Right ventricle myocardium inferior (tissue), 1 donor: ENCODE measurements around the gene ENTREP1. TPM values are rescaled to one million over a fixed set of nuclear protein-coding genes. Genes with fewer than 3 reads are reported as not detected.
"Not testable (repeated sequence)": the region's sequence is repeated elsewhere in the genome, so short reads cannot be mapped to it uniquely, and the experiment has no call there.

ENCODE experiments used
- ATAC-seq: fragments of 200-7000 bp; cut with Tn5 transposase; one replicate; pipeline ENCODE4 v1.9.1; 2020; ENCODE audit warnings: mild to moderate bottlenecking, moderate library complexity
- DNase-seq: peaks from one replicate; pipeline ENCODE4 v3.0.0; 2021; ENCODE audit errors: missing footprints
- intact Hi-C: fragments of 100-400 bp; cut with DNase I; formaldehyde crosslinking; loops from one replicate; pipeline ENCODE4 v1.11.0; 2022
- total RNA-seq: library from RNA; stranded (reverse); fragmentation: NEBNext Ultra II Directional; extraction: Animal tissue kit (Norgen Biotek cat#: 25700); gene quantifications from one replicate; pipeline ENCODE4 v1.2.1, GENCODE V29; 2021
- donor health status: DM: no; HTN: yes; CAD: no; lungs with severe emphysema.

ENTREP1 gene
- total RNA-seq, 1 donor from 2014 or later, result 20.0 TPM

DNA sequence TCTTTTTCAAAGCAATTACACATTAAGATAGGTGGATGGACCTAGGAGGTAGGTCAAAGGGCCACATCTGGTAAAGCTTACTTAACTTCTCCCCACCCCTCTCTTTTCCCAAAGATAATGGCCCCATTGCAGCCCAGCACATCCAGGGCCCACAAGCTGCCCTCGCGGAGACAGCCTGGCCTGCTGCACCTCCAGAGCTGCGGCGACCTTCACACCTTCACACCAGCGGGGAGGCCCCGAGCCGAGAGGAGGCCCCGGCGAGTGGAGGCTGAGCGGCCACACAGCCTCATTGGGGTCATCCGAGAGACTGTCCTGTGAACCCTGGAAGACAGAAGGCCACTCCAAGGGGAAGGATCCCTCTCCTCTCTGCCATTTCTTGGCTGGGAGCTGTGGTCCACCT, 66.5 kb downstream of the ENTREP1 start:
- DNase-seq, result no peak
- intact Hi-C loops, result loop anchor here (5.0 kb wide), 1 partner anchor 174 kb away; no protein-coding TSS in a partner anchor
- no peak for ATAC-seq

DNA sequence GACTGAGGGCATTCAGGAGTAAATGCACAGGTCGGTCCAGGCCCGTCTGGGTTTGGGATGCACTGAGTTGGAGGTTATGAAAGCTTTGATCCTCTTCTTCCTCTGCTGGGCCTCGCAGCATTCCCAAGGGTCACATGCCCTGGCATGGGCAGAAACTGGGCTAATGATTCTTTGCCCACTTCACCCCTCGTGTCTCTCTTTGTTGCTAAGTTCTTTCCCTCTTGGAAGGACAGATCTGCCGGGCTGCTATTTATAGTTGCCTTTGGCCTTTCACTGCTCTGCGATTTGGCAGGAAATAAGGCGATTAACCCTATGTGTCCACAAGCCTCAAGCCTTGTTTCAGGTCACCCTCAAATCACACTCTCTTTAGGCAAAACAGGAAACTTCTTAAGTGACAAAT, 66.9 kb downstream of the ENTREP1 start:
- DNase-seq (no peak), ATAC-seq (peak; percentile 88)
- intact Hi-C loops, result loop anchor here (5.0 kb wide), 1 partner anchor 175 kb away; no protein-coding TSS in a partner anchor

DNA sequence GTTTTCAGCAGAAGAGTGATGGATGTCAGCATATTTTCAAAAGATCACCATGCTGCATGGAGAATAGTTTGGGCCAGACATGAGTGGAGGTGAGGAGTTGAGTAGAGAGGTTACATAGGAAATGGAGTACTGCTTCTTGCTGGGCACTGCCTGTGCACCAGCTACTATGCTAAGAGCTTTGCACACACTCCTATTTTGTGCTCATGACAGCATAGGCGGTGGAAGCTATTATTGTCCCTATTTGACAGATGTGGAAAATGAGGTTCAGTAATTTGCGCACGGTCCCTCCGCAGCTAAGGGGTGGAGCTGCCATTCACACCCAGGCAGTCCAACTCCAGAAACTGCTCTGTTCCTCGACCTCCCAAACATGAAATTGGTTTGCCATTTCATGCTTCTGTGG, 67.8 kb downstream of the ENTREP1 start:
- intact Hi-C loops, result loop anchor here (5.0 kb wide), 1 partner anchor 176 kb away; no protein-coding TSS in a partner anchor
- DNase-seq, result no peak
- ATAC-seq, result no peak

DNA sequence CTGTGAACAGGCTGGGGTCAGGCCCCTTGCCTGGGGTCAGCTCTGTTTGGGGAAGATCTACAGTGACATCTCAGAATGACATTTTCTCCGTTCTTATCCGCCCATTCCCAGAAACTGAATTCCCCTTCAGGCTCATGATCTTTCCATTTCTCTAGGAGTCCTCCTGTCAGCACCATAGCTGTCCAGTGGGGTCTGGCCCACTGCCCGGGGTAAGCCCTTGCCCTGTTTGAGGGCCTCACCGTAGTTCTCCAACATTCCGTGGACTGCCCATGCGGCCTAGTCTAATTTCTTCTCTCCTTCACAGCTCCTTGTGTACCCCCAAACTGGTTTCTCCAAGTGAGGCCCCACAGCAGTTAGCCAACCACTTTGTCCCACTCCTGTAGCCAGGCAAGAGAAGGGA, 68.4 kb downstream of the ENTREP1 start:
- ATAC-seq (no peak), DNase-seq (no peak)
- intact Hi-C loops, result loop anchor here (5.0 kb wide), 1 partner anchor 176 kb away; no protein-coding TSS in a partner anchor

DNA sequence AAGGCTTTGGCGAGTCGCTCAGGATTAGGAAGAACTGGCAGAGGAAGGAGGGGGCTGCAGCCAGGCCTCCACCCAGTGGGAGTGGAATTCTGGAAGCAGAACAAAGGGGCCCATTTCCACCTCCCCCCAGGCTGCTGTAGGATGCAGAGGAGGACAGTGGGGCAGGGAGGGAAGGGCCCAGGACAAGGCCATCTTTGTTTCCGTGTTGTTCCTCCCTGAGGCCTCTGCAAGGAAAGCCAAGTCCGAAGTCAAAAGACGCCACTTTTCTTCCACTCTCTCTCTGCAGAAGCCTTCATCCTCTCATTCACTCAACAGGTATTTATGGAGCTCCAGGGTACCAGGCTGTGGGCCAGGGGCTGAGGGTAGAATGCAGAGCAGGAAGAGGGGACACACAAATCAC, 70.7 kb downstream of the ENTREP1 start:
- no peak for DNase-seq
- no peak for ATAC-seq
- intact Hi-C loops, result no loop called here

DNA sequence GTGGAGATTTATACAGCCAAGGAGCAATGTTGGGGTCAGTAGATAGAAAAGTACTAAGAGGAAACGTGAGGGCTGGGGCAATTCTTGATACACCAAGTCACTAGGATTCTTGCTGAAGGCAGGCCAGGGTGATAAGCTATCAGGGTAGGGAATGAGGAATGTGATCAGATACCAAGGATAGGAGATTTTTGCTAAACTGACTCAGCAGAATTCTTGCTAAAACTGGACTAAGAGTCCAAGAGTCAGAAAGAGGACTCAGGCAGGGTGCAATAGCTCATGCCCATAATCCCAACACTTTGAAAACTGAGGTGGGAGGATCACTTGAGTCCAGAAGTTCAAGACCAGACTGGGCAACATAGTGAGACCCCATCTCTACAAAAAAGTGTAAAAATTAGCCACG, 71.7 kb downstream of the ENTREP1 start:
- intact Hi-C loops, result no loop called here
- DNase-seq (no peak), ATAC-seq (no peak)

DNA sequence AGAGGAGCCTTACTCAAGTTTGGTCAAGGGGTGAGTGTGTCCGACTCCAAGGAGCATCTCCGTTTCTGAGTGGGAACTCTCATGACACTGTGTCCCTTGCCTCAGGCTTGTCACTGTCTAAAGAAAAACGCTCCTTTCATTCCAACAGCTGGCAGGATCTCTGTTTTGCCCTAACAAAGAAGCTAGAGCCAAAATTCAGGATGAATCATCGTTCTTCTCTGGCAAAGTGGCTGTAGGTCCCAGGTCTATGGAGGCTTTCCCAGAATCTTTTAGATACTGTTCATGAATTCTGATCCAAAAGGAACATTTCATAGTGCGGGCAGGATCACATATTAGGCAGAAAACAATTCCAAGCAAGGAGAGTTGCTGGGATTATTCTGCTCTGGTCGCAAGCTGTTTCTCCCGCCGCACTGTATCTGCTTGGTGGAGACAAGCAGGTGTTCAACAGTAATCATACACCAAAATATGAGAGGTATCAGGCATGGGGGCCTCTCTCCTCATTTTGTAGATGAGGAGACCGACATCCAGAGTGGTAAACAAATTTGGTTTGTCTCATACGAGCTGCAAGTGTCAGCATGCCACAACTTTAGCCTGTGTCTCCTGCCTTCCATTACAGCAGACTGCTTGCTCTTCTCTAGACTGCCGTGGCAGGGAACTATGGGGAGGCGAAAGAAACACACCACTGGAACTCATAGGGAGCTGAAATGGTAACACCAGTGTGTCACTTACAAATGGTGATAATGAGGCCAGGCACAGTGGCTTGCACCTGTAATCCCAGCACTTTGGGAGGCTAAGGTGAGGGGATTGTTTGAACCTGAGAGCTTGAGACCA, 72.6 kb downstream of the ENTREP1 start:
- ATAC-seq (peak; percentile 56), DNase-seq (no peak)
- intact Hi-C loops, result no loop called here

DNA sequence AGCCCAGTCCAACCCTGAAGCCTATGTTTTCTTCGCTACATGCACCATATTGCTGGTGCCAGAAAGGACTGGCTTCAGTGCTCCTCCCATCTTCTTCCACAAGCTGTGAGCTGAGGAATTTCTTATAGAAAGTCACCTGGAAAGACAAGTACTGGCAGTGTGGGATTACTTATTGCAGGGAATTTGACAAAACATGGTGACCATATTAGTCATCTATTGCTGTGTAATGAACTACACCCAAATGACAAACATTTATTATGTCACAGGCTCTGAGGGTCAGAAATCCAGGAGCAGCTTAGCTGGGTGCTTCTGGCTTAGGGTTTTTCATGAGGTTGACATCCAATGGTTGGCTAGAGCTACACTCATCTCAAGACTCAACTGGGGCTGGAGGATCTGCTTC, 75.5 kb downstream of the ENTREP1 start:
- no peak for DNase-seq
- intact Hi-C loops, result no loop called here
- ATAC-seq, result no peak

DNA sequence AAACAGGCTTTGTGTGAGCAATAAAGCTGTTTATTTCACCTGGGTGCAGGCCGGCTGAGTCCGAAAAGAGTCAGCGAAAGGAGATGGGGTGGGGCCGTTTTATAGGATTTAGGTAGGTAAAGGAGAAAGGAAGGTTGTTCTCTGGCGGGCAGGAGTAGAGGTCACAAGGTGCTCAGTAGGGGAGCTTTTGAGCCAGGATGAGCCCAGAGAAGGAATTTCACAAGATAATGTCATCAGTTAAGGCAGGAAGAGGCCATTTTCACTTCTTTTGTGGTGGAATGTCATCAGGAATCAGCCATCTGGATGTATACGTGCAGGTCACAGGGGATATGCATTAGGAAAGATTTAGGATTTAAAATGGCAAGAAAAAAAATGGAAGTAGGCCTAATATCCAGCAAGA, 84.9 kb downstream of the ENTREP1 start:
- ATAC-seq, DNase-seq, intact Hi-C loops: not testable (repeated sequence)

DNA sequence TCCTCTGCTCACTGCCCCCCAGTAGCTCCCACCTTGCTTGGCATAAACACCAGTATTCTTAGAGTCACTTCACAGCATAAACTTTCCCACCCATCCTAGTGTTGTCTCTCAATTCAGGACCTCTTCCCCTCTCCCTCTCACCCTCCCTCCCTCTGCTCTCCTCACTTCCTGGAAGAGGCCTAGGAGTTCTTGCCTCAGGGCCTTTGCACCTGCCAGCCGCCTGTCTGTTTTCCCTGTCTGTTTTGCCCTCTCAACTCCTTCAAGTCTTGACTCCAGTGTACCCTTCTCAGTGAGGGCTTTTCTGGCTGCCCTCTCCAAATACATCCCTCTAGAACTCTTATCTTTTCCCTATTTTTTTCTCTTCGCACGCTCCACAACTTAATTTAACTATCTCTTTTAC, 86.2 kb downstream of the ENTREP1 start:
- ATAC-seq, result no peak
- intact Hi-C loops, result no loop called here
- DNase-seq, result no peak

DNA sequence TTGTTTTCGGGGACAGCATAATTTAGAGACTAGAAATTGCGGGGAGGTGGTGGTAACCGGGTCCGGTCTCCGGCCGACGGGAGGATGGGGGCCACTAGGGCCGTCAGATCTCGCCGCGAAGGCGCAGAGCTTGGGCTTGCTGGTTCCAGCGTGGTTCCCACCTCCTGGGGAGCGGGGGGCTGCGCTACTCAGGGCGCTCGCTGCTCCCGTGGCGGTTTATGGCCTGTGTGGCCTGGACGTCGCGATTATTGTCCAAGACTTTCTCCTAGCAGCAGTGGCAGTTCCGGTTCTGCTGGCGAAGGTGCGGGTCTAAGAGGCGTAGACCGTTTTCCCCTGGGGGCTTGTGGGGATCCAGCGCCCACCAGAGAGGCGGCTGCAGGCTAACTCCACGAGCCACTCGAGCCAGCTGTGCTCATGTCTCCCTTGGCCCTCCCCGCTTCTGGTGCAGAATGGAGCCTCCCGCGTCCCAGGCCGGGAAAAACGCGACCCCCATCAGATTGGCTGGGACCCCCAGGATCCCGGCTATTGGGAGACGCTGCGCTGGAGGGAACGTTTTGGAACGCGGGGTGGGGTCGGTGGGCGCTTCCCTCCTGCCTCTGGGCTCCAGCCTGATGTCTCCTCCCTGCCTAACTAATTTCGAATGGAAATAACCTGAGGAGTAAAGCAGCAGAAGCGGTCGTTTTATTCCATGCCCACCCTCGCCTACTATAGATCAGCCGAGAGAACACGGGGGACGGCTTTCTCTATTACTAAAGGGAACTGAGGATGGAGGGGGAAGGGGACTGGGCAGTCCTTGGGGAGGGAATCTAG, 87.1 kb downstream of the ENTREP1 start:
- intact Hi-C loops, result no loop called here
- ATAC-seq (peak; percentile 31), DNase-seq (peak; percentile 75)

DNA sequence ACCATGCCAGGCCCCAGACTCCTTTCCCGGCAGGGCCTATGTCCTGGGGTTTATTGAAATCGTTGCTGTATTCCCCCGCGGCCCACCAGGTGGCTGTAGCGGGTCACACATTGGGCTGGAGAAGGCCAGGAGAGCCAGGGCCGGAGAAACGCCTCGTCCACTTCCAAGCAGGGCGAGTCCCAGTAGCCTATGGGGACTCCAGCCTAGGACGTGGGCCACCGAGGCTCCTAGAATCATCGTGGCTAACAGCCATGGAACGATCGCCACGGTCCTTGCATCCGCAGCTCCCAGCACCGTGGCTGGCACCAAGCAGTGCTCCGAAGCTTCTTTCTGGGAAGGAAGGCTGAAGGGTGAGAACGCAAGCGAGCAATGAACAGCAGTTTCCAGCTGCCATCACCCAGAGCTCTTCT, 87.7 kb downstream of the ENTREP1 start:
- DNase-seq (peak; percentile 84), ATAC-seq (peak; percentile 96)
- intact Hi-C loops, result no loop called here

DNA sequence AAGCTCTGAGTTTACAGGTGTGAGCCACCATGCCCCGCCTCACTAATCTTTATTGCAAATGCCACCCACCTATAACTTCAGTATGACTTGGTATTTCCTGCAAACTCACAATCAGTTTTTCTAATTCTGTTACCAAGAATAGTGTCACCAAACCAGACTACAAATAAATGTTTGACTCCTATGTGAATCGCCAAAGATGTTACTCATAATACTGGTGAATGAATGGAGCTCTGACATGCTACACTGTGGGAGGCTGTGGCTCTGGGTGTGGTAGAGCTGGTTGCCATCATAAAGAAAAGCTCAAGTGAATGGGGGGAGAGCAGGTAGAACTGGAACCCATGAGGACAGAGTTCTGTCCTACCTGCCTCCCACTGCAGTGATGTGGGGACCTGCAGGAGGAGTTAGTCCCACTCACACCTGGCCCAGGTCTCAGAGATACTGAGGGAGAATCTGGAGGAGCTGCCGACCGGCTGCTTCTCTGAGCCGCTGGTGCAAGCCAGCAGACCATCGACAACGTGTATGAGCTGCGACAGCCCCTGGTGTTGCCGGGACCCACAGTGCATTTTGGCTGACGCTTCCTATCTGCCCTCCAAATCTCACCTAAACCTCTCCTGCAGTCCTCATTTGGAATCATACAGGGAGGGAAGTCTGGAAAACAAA, 95.7 kb downstream of the ENTREP1 start:
- no peak for DNase-seq
- ATAC-seq, result no peak
- intact Hi-C loops, result loop anchor here (5.0 kb wide), 2 partner anchors 252 to 457 kb away; partner anchors contain the start of gene APBA1

DNA sequence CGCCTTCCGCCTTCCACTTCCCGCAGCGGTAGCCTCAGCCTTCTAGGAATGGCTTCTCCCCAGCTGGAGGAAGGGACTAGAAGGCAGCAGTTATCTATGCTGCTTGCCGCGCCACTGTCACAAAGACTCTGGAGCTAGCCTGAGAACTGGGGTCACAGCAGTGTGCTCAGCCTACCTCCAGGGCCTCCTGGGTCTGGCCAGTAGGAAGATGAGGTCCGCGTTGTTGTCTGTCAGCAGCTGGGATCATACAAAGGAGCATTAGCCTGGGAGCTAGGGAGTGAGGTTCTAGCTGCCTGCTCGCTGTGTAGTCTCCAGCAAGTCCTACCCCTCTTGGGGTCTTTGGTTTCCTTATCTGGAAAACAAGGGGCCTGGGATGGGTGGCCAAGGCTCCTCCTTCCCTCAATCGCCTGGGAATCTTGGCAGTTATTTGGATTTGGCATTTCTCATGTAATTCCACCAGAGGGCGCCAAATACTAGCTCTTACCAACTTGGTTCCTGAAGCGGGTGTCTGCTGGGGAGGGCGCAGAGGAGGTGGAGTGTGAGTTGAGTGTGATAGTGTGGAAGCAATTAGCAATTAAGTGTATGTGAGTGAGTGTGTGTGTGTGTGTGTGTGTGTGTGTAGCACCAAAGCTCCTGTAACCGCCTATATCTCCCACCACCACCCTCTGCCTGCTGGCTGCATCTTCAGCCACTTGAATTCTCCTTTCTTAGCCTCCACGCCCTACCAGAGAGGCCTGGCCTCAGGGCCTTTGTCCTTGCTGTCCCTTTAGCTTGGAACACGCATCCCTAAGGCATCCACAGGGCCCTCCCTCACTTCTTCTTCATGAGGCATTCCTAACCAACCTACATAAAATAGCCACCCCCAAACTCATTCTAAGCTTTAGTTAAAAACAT, 97.1 kb downstream of the ENTREP1 start:
- ATAC-seq, result peak; percentile 80
- DNase-seq, result no peak
- intact Hi-C loops, result loop anchor here (2.0 to 5.0 kb wide), 3 partner anchors 250 to 497 kb away; partner anchors contain the start of gene APBA1

DNA sequence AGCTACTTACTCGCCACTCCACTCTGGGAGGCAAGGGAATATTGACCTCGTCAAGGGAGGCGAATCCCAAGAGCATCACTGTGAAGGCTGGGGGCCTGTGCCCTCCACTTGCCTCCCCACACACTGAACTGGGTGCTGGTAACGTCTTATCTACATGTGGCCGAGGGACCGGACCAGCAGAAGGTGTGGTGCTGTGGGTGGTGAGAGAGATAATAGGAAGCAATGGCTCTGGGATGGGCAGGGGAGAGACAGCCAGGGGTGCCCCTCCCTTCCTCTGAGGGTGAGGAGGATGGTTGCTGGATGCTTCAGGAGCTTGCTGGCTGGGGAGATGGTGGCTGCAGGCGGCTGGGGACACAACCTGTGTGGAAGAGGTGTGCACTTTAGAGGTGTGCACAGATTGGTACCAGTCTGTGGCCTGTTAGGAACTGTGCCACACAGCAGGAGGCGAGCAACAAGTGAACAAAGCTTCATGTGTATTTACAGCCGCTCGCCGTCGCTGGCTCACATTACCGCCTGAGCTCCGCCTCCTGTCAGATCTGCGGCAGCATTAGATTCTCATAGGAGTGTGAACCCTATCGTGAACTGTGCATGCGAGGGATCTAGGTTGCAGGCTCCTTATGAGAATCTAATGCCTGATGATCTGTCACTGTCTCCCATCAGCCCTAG, 100.3 kb downstream of the ENTREP1 start:
- DNase-seq, result no peak
- ATAC-seq, result no peak
- intact Hi-C loops, result no loop called here

DNA sequence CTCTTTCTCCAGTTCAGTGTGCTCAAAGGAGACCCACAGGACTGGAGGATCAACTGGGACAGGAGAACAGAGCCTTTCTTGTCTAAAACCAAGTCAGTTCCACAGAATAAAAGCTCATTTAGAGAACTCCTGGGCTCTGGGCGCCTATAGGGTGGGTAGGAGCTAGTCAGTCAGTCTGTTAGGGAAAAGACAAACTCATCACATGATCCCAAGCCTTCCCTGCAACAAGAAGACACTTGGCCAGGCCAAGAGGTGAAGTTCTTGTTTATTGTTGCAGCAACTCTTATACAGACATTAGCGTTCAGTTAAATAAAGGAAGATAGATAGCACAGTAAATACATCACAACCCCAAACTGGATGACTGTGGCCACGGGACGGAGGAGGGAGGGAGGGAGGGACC, 102.3 kb downstream of the ENTREP1 start:
- no peak for DNase-seq
- intact Hi-C loops, result no loop called here
- no peak for ATAC-seq

DNA sequence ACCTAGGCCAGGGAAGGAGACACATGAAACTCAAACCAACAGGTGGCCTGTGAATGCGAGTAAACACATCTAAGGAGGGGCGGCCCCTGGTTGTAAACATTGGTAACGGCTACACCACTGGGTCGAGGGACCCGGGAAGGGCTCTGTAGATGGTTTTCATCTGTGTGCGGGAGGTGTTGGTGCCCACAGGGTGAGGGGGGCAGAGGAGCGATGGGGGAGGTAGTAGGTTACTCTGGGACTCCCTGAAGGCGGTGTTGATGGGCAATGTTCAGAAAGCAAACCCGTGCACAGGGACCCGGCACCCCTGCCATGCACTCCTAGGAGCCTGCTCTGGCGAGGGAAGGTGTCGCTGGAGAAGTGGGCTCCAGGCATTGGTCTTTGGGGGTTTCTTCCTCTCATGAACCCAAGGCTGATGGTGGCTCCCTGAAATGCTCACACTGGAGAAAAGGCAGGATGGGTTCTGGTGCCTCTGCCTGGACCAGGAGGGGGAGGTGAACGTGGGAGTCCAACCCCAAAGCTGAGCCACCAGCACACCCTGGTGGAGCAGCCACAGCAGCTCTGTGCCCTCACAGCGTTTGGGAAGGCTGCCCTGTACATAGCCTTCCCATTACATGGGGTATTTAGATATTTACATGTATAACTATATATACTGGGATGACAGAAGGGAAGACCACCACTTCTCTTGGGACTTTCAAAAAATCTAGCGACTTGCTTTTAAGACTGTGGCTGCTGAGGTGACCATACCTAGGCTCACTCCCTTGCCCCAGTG, 103.2 kb downstream of the ENTREP1 start:
- intact Hi-C loops, result no loop called here
- DNase-seq, result no peak
- no peak for ATAC-seq
